ENCODE results near the gene FHIT. TPM values are rescaled to one million over a fixed set of nuclear protein-coding genes. Genes with fewer than 3 reads are reported as not detected.

FHIT gene
- total RNA-seq, 1 experiment from 2014 or later: 0.10 TPM

DNA sequence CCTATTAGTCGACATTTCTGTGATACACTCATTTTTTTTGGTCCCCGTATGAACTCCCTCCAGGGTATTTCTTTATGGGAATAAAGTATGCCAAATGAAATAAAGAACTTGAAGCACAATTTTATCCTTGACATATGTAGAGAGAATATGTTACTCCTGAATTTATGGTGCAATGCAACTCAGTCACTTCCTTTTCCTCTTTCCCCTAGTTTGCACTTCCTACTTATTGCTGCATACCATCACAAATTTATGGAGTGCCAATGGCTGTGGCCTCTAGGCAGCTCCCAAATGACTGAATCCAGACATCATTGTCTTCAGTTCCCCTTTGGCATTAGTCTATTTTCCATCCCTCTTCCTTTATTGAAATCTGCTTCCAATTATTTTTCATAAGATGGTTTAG is 403.5 kb downstream of the FHIT start:
- DNase-seq (ENCODE audit: low spot score): no peak

DNA sequence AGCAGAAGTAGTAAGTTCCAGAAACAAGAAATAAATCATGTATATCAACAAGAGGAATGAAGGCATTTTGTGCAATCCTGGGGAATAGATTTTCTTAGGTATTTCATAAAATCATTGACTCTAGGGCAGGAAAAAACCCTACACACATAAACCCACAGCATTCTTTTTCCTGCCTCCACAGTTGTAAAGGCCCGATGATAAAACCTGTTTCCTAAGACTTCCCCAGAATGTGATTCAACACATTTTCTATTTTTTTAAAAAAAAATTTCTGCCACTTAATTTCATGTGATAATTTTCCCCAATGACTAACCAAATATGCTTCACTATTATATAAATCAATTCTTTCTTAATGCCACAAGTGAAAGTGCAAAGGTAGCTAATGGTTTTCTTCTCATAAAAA is 407.0 kb downstream of the FHIT start:
- no peak for DNase-seq (ENCODE audit: low spot score)

DNA sequence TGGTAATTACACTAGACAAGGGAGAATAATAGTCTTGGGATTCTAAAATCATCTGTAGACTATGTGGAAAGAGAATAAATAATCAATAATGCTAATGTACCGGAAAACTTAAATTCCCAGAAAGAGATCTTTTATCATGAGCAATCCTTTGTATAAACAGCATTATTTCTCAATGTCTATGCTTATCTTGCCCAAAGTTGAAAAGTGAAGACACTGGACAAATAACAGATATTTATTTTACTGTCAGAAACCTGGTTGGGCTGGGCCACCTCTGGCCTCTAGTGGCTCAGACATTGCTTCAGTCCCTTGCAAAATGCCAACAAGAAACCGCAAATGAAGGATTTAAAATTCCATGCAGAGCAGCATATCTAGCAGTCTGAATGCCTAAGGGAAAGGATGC is 409.9 kb downstream of the FHIT start:
- peak; percentile 35 for DNase-seq (ENCODE audit: low spot score)

DNA sequence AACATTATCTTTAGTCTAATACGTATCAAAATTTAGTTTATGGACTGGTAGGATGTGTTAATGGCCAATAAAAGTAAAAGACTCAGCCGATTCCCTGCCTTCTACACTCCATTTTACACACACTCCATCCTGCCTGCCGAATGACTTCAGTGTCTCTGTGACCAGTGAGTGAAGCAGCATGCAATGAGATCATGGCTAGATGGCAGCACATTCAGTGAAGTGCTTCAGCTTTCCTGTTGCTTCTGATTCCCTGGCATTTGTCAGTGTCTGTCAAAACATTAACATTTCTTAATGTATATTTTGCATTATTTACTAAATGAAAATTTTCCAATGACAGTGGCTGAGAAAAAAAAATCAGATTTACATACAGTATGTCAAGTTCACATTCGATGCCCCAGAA is 412.0 kb downstream of the FHIT start:
- DNase-seq (ENCODE audit: low spot score): no peak

DNA sequence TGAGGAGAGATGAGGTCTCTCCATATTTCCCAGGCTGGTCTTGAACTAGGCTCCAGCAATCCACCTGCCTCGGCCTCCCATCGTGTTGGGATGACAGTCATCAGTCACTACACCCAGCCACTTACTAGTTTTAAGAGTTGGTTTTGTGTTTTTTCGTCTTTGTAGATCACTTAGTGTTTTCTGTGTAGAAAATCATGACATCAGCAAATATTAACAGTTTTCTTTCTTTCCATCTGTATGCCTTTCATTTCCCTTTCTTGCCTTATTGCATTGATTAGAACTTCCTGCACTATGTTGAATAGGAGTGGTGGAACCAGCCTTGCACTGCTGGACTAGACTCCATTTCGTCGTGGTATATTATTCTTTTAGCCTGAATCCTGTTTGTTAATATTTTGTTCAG is 415.5 kb downstream of the FHIT start:
- no peak for DNase-seq (ENCODE audit: low spot score)

DNA sequence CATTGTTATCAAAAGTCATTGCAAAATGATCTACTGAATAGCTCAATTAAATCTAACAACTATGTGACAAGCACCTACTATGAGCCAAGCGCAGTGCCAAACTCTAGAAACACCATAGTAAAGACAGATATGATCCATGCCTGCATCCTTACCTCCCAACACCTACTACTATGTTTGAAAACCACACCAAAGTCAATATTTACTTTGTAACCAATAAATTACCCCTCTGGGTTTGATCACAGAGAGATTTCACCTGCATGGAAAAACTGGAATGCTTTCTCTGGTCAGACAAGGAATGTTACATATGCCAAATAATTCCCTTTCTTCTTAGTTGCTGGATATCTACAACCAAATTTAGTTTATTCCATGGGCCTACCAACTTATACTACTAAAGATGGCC is 422.2 kb downstream of the FHIT start:
- no peak for DNase-seq (ENCODE audit: low spot score)

GRCh38 chr3:60827666-60828065 is 423.6 kb downstream of the FHIT start:
- DNase-seq (ENCODE audit: low spot score): no peak

DNA sequence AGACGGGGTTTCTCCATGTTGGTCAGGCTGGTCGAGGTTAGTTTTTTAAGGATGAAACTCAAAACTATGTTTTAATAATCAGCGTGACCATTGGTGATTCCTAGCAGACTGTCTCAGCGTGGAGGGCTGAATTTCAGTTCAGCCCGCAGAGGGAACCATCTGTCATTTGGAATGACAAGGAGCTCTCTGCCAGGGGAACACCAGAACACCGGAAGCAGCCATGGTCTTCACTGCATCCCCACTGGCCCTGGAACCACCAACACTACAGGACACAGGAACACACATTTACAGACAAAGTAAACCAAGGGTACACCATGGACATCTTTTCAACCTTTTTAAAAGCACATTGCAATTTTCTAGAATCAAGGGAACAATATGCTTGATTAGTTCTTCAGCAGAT is 424.7 kb downstream of the FHIT start:
- DNase-seq (ENCODE audit: low spot score): no peak

DNA sequence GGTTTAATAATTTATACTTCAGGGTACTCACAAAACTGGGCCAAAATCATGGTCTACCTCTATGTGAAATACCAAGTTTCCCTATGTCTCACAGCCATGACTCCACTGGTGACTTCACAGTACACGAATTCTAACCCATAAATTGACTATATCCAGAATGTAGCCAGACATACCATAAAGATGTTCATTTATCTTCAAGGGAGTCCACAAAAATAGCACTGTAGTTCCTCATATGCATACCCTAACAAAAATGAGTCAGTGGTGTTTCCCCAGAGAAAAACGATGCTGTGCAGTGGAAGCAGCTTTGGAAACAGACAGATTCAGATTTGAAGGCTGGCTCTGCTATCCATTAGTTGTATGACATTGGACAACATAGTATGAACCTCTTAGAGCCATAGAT is 438.8 kb downstream of the FHIT start:
- no peak for DNase-seq (ENCODE audit: low spot score)

DNA sequence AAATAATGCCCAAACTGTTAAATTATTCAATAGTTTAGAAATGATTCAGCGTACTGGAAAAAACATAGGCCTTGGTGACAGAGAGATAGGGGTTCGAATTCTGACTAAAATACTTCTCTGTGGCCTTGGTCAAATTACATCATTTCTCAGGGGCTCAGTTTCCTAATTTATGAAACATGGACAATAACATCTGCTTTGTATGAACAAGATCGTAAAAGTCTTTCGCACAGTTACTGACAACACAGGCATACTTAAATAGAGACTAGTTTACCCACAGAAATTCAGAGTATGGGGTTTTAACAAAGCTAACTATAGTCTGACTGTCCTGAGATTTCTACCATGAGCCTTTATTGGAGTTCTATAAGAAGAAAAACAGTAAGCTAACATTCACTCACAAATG is 440.4 kb downstream of the FHIT start:
- DNase-seq (ENCODE audit: low spot score): no peak

- DNase-seq (ENCODE audit: low spot score): peak; percentile 2
Measured at GRCh38 chr3:60809857-60810610, 441.2 kb downstream of the FHIT start.

DNA sequence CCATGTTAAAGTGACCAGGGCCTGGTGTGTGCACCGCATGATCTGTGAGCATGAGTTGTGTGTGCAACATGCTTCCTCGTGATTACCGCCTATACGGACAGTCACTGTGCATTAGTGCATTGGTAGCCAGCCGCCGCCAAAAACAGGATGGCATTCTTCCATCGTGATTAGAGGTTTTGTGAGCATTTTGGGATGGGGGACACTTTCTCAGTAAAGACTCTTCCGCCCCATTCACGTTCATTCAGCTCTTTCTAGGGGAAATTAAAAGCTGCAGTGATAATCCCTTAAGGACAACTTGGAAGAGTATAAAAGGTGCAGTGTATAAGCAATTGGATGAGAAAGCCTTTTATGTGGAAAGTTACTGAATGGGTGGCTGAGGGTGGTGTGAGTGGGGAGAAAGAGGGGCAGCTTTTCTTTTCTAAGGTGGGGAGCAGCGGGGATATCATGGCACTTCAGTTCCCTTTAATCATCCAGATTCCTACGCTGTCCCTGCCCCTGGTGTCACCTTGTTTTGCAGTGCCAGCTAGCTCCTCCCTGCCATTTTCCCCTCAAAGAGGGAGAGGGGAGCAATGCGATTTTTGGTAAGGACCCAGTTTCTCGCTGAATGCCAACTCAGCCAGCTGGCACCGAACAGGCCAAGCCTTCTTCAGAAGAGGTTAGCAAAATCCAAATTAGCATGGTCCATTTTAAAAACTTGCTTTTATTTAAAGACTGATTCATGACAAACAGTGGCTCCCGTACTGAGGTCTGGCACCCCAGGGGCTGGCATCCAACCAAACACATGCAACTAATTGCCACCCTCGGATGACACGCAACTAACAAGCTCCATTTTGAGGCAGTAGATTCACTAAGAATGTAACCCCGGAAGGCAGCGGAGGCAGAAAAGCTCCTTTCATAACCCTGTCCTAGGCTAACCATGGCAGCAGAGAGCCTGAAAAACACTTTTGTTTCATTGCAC is 447.8 kb downstream of the FHIT start:
- no peak for DNase-seq (ENCODE audit: low spot score)

- no peak for DNase-seq (ENCODE audit: low spot score)
Measured at GRCh38 chr3:60801307-60801706, 449.9 kb downstream of the FHIT start.

DNA sequence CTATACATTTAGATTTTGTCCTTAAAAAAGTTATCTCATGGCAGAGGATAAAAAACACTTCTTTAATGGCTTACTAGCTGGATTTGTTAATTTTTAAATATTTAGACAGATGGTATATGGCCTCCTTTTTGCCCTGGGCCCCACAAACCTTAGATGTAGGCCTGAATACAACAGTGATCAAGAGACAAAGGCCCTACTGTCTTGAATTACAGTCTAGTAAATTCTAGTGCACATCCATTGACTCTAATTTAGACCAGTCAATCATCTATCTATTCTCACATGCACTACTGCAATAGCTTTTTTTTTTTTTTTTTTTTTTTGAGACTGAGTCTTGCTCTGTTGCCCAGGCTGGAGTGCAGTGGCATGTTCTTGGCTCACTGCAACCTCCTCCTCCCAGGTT is 452.8 kb downstream of the FHIT start:
- DNase-seq (ENCODE audit: low spot score): no peak

DNA sequence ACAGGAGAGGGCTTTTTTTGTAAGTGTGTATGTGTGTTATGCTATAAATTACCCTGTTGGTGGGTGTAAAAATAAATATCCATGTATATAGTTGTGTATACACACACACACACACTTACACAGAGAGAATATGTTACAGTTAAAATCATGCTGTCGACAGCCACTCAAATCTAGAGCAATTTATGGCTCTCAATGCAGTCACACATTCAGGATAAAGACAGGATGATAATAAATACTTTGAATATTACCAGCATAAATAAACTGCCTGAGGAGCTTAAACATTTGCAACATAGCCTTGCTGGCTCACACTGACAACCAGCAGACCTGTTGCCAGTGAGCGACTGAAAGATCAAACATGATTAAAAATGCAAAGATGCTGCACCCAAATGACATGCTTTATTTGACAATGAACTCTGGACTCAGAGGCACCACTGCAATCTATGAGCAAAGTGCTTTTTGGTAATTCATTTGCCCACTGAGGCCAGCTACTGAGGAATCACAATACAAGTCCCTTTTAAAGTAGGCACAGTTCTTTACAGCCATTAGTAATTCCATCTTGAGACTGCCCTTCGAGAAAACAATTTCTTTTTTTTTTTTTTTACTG is 458.9 kb downstream of the FHIT start:
- DNase-seq (ENCODE audit: low spot score): no peak

DNA sequence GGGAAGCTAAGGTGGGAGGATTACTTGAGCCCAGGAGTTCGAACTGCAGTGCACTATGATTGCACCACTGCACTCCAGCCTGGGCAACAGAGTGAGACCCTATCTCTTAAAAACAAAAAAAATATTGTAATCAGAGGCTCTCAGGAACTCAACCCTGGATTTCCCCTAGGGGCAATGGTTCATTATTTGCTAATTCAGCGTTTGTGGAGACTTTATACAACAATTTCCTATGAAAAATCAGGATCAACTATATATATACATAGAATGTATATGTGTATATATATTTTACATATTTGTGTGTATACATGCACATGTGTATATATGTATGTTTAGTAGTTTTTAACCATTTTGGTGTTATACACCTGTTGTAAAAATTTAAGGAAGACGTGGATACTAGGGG is 463.1 kb downstream of the FHIT start:
- no peak for DNase-seq (ENCODE audit: low spot score)

GRCh38 chr3:60781935-60782334 is 469.3 kb downstream of the FHIT start:
- no peak for DNase-seq (ENCODE audit: low spot score)

DNA sequence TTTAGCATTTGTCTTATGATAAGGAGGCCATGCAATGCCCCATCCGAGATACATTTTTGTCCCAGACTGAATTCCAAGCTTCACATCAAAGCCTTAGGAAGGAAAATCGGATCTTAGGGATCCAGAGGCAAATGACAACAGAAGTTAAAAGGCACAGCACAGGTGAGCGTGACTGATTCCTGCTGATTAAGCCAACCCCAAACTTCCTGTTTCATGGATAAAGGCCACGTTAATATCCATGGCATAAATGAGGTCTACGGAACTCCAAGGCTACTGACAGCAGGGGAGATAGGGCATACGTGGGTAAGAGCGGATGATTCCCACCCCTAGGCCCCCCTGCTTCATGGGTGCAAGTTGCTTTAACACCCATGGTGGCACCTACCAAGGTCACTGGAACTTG is 471.6 kb downstream of the FHIT start:
- no peak for DNase-seq (ENCODE audit: low spot score)

- DNase-seq (ENCODE audit: low spot score): no peak
Measured at GRCh38 chr3:60775985-60776384, 475.3 kb downstream of the FHIT start.

- DNase-seq (ENCODE audit: low spot score): no peak
Measured at GRCh38 chr3:60774617-60775016, 476.6 kb downstream of the FHIT start.

GRCh38 chr3:60772584-60772983 is 478.7 kb downstream of the FHIT start:
- no peak for DNase-seq (ENCODE audit: low spot score)

GRCh38 chr3:60771766-60772165 is 479.5 kb downstream of the FHIT start:
- no peak for DNase-seq (ENCODE audit: low spot score)

- DNase-seq (ENCODE audit: low spot score): no peak
Measured at GRCh38 chr3:60770532-60770931, 480.7 kb downstream of the FHIT start.

Measured in A172 (cell line).